ENCODE results near the gene KCTD5.

Gene KCTD5

GRCh38 chr16:2741168-2741567, 58.8 kb downstream of the KCTD5 start:
- H3K27ac ChIP-seq (ENCODE audit: low read depth, low read length): no peak overlapping the region
- no peak overlapping the region for H3K4me3 ChIP-seq (ENCODE audit: low read depth in 1 of 2, low read length in 2 of 2)
- H3K9ac ChIP-seq (ENCODE audit: low read depth in 1 of 2, low read length in 2 of 2): no peak overlapping the region
- H3K27me3 ChIP-seq (ENCODE audit: control insufficient read depth in 1 of 2, insufficient read depth in 2 of 2, low read length in 2 of 2): no peaks in the 10 kb centered on the region
- no peaks in the 10 kb centered on the region for H3K4me1 ChIP-seq (ENCODE audit: control insufficient read depth in 1 of 2, insufficient read depth in 2 of 2, low read length in 2 of 2)
- H3K9me3 ChIP-seq (ENCODE audit: control insufficient read depth in 1 of 2, low read length in 2 of 2): no peaks in the 10 kb centered on the region
- H3K36me3 ChIP-seq (ENCODE audit: control insufficient read depth in 1 of 2, insufficient read depth in 2 of 2, low read length in 2 of 2): no peaks in the 10 kb centered on the region

- Histone ChIP-seq H3K36me3 (ENCODE audit: control insufficient read depth in 1 of 2, insufficient read depth in 2 of 2, low read length in 2 of 2) (no peaks in the 10 kb centered on the region), H3K9me3 (ENCODE audit: control insufficient read depth in 1 of 2, low read length in 2 of 2) (no peaks in the 10 kb centered on the region), H3K27ac (ENCODE audit: low read depth, low read length) (no peak overlapping the region), H3K4me3 (ENCODE audit: low read depth in 1 of 2, low read length in 2 of 2) (no peak overlapping the region), H3K9ac (ENCODE audit: low read depth in 1 of 2, low read length in 2 of 2) (no peak overlapping the region), H3K4me1 (ENCODE audit: control insufficient read depth in 1 of 2, insufficient read depth in 2 of 2, low read length in 2 of 2) (no peaks in the 10 kb centered on the region), H3K27me3 (ENCODE audit: control insufficient read depth in 1 of 2, insufficient read depth in 2 of 2, low read length in 2 of 2) (no peaks in the 10 kb centered on the region)
Observed at GRCh38 chr16:2742323-2743006, 60.1 kb downstream of the KCTD5 start.

DNA sequence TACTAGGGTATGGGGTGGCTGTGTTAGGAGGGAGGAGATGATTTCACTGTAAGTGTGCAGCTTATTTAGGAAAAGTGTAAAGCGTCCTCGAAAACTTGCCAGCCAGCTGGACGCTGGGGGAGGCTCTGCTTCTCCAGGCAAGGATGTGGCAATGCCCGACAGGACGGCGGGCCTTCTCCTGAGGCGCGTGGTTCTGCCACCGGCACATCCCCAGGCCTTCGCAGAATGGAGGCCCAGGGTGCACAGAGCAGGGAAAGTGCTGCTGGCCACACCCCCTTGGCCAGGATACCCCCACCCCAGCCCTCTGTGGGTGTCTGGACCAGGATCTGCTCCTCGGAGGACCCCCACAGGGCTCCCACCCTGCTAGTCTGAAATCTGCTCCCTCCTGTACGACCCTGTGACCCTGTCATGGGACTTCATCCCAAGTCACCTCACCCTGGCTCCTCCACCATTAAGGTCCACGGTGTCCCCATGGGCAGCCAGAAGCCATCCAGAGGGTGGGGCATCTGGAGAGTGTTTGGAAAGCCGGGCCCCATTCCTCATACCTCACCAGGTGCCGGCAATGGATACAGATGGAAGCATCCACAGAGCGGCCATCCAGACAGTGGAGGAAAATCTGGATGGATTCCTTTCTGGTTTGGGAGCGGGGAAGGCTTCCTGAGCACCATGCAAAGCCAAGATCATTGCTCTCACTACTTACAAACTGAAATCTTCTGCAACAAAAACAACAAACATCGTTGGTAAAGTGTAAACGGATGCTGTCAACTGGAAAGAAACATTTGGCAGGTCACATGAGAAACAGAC, 60.9 kb downstream of the KCTD5 start:
- no peaks in the 10 kb centered on the region for H3K9me3 ChIP-seq (ENCODE audit: control insufficient read depth in 1 of 2, low read length in 2 of 2)
- H3K4me3 ChIP-seq (ENCODE audit: low read depth in 1 of 2, low read length in 2 of 2): no peak overlapping the region
- no peaks in the 10 kb centered on the region for H3K36me3 ChIP-seq (ENCODE audit: control insufficient read depth in 1 of 2, insufficient read depth in 2 of 2, low read length in 2 of 2)
- no peak overlapping the region for H3K9ac ChIP-seq (ENCODE audit: low read depth in 1 of 2, low read length in 2 of 2)
- no peaks in the 10 kb centered on the region for H3K27me3 ChIP-seq (ENCODE audit: control insufficient read depth in 1 of 2, insufficient read depth in 2 of 2, low read length in 2 of 2)
- no peak overlapping the region for H3K27ac ChIP-seq (ENCODE audit: low read depth, low read length)
- H3K4me1 ChIP-seq (ENCODE audit: control insufficient read depth in 1 of 2, insufficient read depth in 2 of 2, low read length in 2 of 2): no peaks in the 10 kb centered on the region

DNA sequence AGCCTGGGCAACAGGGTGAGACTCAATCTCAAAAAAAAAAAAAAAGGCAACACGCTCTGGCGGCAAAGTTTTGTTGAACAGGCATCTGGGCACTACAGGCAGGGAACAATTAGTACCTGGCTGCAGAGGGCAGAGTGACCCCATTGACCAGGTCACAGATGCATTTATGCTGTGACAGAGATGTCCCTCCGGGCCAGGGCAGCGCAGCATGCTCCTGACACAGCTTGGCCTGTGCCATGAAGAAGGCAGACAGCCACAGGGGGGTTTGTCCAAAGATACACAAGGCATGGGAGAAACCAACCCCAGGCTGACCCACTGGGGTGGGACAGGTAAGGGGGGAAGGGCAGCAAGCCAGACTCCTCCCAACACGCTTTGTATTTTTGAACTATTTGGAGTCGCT, 62.4 kb downstream of the KCTD5 start:
- Histone ChIP-seq H3K27me3 (ENCODE audit: control insufficient read depth in 1 of 2, insufficient read depth in 2 of 2, low read length in 2 of 2) (no peaks in the 10 kb centered on the region), H3K27ac (ENCODE audit: low read depth, low read length) (no peak overlapping the region), H3K4me1 (ENCODE audit: control insufficient read depth in 1 of 2, insufficient read depth in 2 of 2, low read length in 2 of 2) (no peaks in the 10 kb centered on the region), H3K9ac (ENCODE audit: low read depth in 1 of 2, low read length in 2 of 2) (no peak overlapping the region), H3K9me3 (ENCODE audit: control insufficient read depth in 1 of 2, low read length in 2 of 2) (no peaks in the 10 kb centered on the region), H3K36me3 (ENCODE audit: control insufficient read depth in 1 of 2, insufficient read depth in 2 of 2, low read length in 2 of 2) (no peaks in the 10 kb centered on the region), H3K4me3 (ENCODE audit: low read depth in 1 of 2, low read length in 2 of 2) (no peak overlapping the region)

- H3K36me3 ChIP-seq (ENCODE audit: control insufficient read depth in 1 of 2, insufficient read depth in 2 of 2, low read length in 2 of 2): no peaks in the 10 kb centered on the region
- H3K4me3 ChIP-seq (ENCODE audit: low read depth in 1 of 2, low read length in 2 of 2): no peak overlapping the region
- no peak overlapping the region for H3K9ac ChIP-seq (ENCODE audit: low read depth in 1 of 2, low read length in 2 of 2)
- H3K9me3 ChIP-seq (ENCODE audit: control insufficient read depth in 1 of 2, low read length in 2 of 2): no peaks in the 10 kb centered on the region
- no peak overlapping the region for H3K27ac ChIP-seq (ENCODE audit: low read depth, low read length)
- no peaks in the 10 kb centered on the region for H3K27me3 ChIP-seq (ENCODE audit: control insufficient read depth in 1 of 2, insufficient read depth in 2 of 2, low read length in 2 of 2)
- H3K4me1 ChIP-seq (ENCODE audit: control insufficient read depth in 1 of 2, insufficient read depth in 2 of 2, low read length in 2 of 2): no peaks in the 10 kb centered on the region
Observed at GRCh38 chr16:2745116-2745890, 63.0 kb downstream of the KCTD5 start.

DNA sequence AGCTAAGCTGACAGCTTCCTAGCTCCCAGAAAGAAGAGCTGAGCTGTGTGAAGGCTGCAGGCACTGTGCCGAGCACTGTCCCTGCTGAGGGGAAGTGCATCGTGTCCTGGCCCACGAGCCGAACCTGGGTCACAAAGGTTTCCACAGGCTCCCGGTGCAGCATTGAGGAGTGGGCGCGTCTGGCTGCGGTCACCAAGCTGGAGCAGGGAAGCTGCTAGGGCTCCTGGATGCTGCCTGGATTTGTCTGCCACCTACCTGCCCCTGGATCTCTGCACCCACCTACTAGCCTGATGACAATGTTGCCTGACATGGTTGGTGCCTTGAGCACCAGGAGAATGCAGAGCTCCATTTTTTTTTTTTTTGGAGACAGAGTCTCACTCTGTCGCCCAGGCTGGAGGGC, 63.6 kb downstream of the KCTD5 start:
- no peaks in the 10 kb centered on the region for H3K9me3 ChIP-seq (ENCODE audit: control insufficient read depth in 1 of 2, low read length in 2 of 2)
- H3K27ac ChIP-seq (ENCODE audit: low read depth, low read length): no peak overlapping the region
- H3K4me1 ChIP-seq (ENCODE audit: control insufficient read depth in 1 of 2, insufficient read depth in 2 of 2, low read length in 2 of 2): no peaks in the 10 kb centered on the region
- H3K9ac ChIP-seq (ENCODE audit: low read depth in 1 of 2, low read length in 2 of 2): no peak overlapping the region
- no peaks in the 10 kb centered on the region for H3K27me3 ChIP-seq (ENCODE audit: control insufficient read depth in 1 of 2, insufficient read depth in 2 of 2, low read length in 2 of 2)
- no peaks in the 10 kb centered on the region for H3K36me3 ChIP-seq (ENCODE audit: control insufficient read depth in 1 of 2, insufficient read depth in 2 of 2, low read length in 2 of 2)
- H3K4me3 ChIP-seq (ENCODE audit: low read depth in 1 of 2, low read length in 2 of 2): no peak overlapping the region

- H3K27me3 ChIP-seq (ENCODE audit: control insufficient read depth in 1 of 2, insufficient read depth in 2 of 2, low read length in 2 of 2): no peaks in the 10 kb centered on the region
- no peak overlapping the region for H3K27ac ChIP-seq (ENCODE audit: low read depth, low read length)
- no peaks in the 10 kb centered on the region for H3K9me3 ChIP-seq (ENCODE audit: control insufficient read depth in 1 of 2, low read length in 2 of 2)
- no peaks in the 10 kb centered on the region for H3K36me3 ChIP-seq (ENCODE audit: control insufficient read depth in 1 of 2, insufficient read depth in 2 of 2, low read length in 2 of 2)
- H3K4me3 ChIP-seq (ENCODE audit: low read depth in 1 of 2, low read length in 2 of 2): no peak overlapping the region
- no peak overlapping the region for H3K9ac ChIP-seq (ENCODE audit: low read depth in 1 of 2, low read length in 2 of 2)
- peaks cover 7 to 10% of the 10 kb centered on the region in 2 donors for H3K4me1 ChIP-seq (ENCODE audit: control insufficient read depth in 1 of 2, insufficient read depth in 2 of 2, low read length in 2 of 2)
Observed at GRCh38 chr16:2748757-2749455, 66.6 kb downstream of the KCTD5 start.

GRCh38 chr16:2749476-2749875, 67.2 kb downstream of the KCTD5 start:
- Histone ChIP-seq H3K4me3 (ENCODE audit: low read depth in 1 of 2, low read length in 2 of 2) (no peak overlapping the region), H3K27me3 (ENCODE audit: control insufficient read depth in 1 of 2, insufficient read depth in 2 of 2, low read length in 2 of 2) (no peaks in the 10 kb centered on the region), H3K36me3 (ENCODE audit: control insufficient read depth in 1 of 2, insufficient read depth in 2 of 2, low read length in 2 of 2) (no peaks in the 10 kb centered on the region), H3K9me3 (ENCODE audit: control insufficient read depth in 1 of 2, low read length in 2 of 2) (no peaks in the 10 kb centered on the region), H3K9ac (ENCODE audit: low read depth in 1 of 2, low read length in 2 of 2) (no peak overlapping the region), H3K4me1 (ENCODE audit: control insufficient read depth in 1 of 2, insufficient read depth in 2 of 2, low read length in 2 of 2) (peaks cover 13% of the 10 kb centered on the region in 2 donors), H3K27ac (ENCODE audit: low read depth, low read length) (no peak overlapping the region)

GRCh38 chr16:2749936-2750335, 67.6 kb downstream of the KCTD5 start:
- H3K9ac ChIP-seq (ENCODE audit: low read depth in 1 of 2, low read length in 2 of 2): no peak overlapping the region
- no peaks in the 10 kb centered on the region for H3K9me3 ChIP-seq (ENCODE audit: control insufficient read depth in 1 of 2, low read length in 2 of 2)
- no peak overlapping the region for H3K27ac ChIP-seq (ENCODE audit: low read depth, low read length)
- no peaks in the 10 kb centered on the region for H3K27me3 ChIP-seq (ENCODE audit: control insufficient read depth in 1 of 2, insufficient read depth in 2 of 2, low read length in 2 of 2)
- H3K4me1 ChIP-seq (ENCODE audit: control insufficient read depth in 1 of 2, insufficient read depth in 2 of 2, low read length in 2 of 2): peaks cover 17% of the 10 kb centered on the region in 2 donors
- H3K4me3 ChIP-seq (ENCODE audit: low read depth in 1 of 2, low read length in 2 of 2): no peak overlapping the region
- no peaks in the 10 kb centered on the region for H3K36me3 ChIP-seq (ENCODE audit: control insufficient read depth in 1 of 2, insufficient read depth in 2 of 2, low read length in 2 of 2)

Measured in duodenal mucosa (tissue), 2 donors.